Measurements from ENCODE around the gene CLEC9A.

DNA sequence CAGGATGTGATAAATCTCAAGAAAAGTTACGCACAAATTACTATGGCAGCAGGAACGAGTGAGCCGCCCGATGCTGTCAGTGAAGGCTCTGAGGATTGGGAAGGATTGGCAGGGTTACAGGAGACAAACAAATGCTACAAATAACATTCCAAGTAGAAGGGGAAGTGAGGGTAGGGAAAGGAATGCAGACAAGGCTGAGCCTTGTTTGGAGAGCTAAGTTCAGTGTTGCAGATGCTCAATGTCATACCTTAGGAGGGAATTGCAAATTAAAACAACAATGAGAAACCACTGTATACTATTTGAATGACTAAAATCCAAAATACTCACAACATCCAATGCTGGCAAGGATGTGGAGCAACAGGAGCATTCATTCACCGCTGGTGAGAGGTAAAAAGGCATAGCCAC, 1.3 kb downstream of the CLEC9A start:
- TF ChIP-seq, protein P1, sequence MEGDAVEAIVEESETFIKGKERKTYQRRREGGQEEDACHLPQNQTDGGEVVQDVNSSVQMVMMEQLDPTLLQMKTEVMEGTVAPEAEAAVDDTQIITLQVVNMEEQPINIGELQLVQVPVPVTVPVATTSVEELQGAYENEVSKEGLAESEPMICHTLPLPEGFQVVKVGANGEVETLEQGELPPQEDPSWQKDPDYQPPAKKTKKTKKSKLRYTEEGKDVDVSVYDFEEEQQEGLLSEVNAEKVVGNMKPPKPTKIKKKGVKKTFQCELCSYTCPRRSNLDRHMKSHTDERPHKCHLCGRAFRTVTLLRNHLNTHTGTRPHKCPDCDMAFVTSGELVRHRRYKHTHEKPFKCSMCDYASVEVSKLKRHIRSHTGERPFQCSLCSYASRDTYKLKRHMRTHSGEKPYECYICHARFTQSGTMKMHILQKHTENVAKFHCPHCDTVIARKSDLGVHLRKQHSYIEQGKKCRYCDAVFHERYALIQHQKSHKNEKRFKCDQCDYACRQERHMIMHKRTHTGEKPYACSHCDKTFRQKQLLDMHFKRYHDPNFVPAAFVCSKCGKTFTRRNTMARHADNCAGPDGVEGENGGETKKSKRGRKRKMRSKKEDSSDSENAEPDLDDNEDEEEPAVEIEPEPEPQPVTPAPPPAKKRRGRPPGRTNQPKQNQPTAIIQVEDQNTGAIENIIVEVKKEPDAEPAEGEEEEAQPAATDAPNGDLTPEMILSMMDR (conservative IDR thresholded peaks at IDR 0.05 in 1 of 2, IDR thresholded peaks at IDR 0.05 in 1 of 2; ENCODE audit: low read depth in 1 of 2, low read length in 2 of 2): no peak
- TF ChIP-seq EZH2 (IDR thresholded peaks at IDR 0.05; ENCODE audit: low read length, missing control alignments): no peak
